GM21619 (cell line): ENCODE results near the gene PCGF1.
"Not testable (repeated sequence)": the region's sequence is repeated elsewhere in the genome, so short reads cannot be mapped to it uniquely, and the experiment has no call there.

Source experiments
- ATAC-seq: cut with Tn5 transposase; IDR thresholded peaks from one replicate; pipeline ENCODE4 v1.9.1; 2021; ENCODE audit not compliant: unreplicated experiment

Gene PCGF1

DNA sequence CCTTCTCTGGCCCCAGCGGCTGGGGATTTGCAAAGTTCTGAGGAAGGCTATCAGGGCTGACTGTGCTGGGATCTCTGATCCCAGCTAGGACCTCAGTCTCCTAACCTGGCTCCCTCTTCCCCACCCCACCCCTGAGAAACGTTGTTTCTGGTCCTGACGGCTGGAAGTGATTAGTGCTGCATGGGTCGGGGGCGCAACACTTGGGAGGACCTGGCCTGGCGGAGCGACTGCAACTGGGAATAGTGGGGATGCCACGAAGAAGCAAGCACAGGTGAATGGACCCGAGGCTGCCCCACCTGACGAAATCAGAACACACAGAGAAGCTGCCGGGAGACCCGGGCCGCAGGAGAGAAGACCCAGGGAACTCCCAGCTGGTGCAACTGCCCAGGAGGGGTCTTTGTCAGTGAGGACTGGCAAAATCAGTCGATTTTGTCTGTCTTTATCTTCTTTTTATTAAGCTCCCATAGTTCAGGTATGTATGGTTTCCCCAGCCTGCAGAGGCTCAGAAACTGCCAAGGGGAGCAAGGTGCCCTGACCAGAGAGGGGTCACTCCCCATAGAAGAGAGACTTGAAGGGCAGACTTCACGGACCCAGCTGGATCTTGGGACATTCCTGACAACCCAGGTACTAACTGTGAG, 7.4 kb downstream of the PCGF1 start:
- no peak for ATAC-seq

DNA sequence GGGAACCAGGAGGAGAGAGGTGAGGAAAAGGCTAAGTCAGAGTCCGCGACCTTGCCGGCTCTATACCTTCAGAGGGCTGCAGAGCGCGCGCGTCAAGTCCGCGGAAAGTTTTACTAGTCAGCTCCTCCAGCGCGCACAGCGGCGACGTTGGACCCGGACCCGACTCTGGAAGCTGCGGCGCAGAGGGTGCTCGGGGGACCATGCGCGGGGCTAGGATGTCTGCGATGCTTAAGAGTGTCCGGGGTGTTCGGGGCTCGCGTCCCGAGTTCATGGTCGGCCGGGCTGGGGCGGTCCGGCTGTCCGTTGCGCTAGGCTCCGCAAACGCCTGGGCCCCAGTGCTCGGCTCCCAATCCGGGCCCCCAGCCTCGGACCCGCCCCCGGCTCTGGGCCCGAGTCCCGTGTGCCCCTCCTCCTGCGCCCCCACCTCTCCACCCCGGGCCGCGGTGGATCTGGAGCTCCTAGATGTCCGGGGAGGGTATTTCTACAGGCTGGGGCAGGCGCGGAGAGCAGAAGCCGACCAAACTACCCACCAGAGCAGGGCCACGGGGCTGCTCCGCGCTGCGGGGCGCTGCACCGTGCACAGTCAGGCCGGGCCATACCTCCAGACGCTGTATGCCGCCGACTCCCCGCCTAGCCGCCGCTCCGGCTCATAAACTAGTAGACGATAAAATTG, 8.1 kb downstream of the PCGF1 start, which contains the start of gene LBX2:
Gene LBX2, minus strand, starts transcription at position 337 of the 673 bp plus-strand sequence. Its CDS starts 66 bp downstream, at position 271.
- no peak for ATAC-seq

DNA sequence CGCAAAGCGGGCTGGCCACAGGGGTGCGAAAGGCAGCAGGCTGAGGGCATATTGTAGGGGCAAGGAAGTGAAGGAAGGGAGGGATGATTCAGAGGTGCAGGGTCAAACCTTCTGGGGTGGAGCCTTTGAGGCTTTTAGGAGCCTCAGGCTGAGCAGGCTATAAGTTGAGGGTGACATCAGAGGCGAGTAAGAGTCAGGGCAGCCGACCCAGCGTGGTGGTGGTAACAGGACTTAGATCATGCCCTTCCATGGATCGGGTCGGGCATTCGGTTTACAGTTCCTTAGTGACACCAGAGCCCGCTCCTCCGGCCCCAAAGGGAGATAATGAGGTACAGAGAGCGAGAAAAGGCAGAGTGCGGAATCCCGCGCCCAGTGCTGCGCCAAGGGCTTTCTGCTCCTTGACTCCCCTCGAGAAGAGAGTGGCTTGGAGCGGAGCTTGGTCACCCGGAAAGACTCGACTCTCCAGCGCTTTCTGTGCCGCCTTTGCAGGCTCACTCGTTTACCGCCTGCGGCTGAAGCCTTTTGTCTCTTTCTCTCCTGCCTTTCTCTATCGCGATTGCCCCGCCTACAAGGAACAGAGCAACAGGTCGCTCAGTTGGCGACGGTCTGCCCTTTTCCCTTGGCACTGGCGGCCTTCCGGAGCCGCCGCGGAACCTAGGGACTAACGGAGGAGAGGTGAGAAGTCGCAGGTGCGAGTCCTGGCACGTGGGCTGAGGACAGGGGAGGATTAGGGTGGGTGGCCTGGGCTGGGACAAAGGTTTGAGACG, 8.8 kb downstream of the PCGF1 start:
- no peak for ATAC-seq

DNA sequence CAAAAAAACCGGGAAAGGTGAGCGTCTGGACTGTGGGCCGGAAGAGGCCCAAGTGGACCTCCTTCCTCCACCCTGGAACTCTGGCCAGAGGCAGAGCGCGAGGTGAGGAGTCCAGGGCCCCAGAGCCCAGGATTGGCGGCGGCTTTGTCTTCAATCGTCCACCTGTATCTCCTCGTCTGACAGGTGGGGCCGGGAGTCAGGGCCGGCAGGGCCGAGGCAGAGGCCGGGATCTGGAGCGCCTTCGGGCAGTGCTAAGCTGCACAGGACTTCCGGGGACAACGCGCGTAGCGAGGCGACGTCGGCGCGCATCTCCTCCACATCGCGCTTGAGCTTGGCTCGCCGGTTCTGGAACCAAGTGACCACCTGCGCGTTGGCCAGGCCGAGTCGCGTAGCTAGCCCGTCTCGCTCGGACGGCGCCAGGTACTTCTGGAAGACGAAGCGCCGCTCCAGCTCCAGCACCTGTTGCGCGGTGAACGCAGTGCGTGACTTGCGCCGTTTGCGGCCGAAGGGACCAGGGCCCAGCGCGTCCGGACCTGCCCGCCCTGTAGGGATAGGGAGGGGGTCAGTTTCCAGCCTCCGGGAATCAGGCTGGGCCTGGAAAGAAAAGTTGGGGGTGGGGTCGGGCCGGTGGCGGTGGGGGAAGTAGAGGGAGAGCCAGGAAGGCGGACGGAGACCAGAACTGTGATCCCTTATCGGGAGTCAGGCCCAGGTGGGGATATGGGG, 9.6 kb downstream of the PCGF1 start:
- ATAC-seq, result no peak

DNA sequence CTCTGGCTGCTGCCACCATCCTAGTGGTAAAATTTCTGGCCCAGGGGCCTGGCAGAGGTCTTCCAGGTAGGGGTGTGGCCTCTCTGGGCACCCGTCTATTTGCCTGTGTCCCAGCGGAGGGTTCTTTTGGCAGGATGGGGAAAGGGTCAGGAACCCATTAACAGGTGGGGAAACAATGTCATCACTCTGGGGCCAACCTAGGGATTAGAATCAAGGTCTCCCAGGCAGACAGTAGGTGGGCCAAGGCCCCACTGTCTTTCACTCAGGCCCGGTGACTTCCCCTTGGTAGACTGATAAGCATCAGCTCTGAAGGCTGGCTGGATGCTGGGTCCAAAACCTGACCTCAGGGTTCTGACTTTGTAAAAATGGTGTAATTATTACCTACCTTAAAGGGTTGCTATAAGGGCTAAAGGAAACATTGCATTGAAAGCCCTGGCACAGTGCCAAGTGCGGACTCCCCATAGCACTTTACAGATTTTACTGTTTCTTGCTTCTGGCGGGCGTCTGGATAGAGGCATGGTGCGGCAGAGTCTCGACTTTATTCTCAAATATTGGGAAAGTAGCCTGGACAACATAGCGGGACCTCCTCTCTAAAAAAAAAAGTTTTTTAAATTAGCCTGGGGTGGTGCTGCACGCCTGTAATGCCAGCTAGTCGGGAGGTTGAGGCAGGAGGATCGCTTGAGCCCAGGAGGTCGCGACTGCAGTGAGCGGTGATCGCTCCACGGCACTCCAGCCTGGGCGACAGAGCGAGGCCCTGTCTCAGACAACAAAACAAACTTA, 10.3 kb downstream of the PCGF1 start:
- ATAC-seq, result no peak

DNA sequence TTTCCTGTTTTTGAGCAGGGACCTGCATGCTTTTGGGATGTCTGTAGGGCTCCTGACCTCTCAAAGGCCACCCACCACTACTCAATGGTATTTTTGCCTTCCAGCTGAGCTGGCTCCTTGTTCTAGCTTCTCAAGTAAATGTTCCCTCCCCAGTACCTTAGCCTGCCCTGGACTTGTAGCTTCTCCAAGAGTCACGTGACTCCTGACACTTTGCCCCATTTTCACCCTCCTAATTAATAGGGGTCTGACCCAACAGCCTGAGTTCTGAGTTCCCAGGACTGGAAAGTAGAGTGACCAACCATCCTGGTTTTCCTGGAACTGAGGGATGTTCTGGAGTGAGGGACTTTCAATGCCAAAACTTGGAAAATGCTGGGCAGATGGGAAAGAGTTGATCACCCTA, 12.1 kb downstream of the PCGF1 start:
- no peak for ATAC-seq

DNA sequence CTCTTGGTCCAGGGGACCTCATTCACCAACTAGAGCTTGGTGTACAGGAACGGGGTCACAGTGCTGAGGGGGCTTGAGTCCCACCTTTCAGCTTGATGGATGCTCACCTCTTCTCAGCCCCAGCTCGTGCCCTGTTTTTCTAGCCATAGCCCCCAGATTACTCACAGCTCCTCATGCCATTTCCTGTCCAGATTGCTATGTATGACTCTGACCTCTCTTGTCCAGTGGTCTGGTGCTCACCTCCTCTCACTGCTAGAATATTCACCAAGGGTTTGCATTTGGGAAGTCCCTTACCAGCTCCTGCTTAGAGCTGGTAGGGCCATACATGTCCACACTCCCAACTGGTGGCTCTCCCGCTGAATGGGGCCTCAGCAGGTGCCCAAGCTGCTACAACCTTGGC, 13.9 kb downstream of the PCGF1 start:
- no peak for ATAC-seq

DNA sequence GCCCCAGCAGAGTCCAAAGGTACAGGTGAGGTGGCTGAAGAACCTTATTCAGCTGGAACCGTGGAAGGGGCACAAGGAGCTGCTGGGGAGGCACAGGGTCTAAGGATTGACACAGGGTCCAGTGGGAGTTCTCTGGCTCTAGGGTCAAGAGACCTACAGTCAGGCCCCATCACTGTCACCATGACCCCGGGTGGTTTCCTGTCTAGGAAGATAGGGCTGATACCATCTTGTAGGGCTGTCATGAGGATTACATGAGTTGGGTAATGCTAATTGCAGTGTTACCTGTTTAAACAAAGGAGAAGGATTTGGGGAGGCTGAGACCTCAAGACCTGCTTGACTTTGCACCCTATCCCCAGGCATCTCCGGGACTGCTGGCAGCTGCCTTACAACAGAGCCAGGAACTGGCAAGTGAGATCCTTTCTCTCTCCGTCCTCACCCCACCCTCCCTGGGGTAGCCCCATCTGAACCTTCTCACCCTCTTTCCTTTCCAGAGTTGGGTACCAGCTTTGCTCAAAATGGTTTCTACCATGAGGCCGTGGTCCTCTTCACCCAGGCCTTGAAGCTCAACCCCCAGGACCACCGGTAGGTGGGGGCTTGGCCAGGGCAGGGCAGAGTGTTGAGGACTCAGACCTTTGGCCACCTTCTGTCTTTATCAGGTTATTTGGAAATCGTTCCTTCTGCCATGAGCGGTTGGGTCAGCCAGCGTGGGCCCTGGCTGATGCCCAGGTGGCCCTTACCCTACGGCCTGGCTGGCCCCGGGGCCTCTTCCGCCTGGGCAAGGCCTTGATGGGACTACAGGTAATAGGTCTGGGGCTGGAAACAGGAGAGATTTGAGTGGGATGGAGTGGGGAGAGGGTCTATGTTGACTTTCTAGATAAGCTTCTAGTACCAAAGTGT, 15.6 kb downstream of the PCGF1 start:
- ATAC-seq, result no peak

DNA sequence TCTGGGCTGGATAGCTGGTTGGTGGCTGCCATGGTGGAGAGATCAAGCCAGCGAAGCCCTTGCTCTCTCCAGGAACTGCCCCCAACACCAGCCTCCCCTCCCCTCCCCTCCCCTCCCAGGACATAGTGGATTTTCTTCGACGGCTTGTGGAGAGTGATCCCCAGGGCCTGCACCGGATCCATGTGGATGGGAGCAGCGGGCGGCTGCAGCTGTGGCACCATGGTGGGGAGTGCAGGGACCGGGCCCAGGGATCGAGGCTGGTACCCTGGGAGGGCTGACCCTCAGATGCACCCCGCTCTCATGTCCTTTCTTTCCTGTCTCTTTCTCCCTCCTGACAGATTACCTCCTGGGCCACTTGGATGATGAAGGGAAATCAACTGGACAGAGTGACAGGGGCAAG, 17.6 kb downstream of the PCGF1 start:
- ATAC-seq, result no peak

DNA sequence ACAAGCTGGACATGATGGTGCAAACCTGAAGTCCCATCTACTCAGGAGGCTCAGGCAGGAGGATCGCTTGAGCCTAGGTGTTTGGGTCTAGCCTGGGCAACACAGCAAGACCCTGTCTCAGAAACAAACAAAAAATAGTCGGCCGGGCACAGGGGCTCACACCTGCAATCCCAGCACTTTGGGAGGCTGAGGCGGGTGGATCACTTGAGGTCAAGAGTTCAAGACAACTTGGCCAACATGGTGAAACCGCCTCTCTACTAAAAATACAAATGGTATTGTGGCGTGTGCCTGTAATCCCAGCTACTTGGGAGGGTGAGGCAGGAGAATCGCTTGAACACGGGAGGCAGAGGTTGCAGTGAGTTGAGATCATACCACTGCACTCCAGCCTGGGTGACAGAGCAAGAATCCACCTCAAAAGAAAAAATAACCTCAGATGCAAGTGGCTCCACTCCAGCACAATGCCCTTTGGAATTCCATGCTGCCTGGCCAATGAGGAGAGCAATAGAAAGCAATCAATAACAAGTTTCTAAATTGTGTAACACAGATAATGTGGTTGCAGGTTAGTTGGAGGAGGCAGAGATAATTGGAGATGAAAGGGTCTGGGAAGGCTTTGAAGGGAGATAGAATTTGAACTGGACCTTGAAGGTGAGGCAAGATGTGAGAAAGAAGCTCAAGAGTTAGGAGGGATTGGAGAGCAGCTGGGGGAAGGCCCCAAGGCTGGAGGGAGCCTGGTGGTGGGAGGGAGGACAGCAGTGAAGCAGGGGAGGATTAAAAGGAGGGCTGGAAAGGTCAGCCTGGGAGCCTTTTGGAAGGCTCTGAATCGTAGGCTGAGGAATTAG, 18.6 kb downstream of the PCGF1 start:
- no peak for ATAC-seq

DNA sequence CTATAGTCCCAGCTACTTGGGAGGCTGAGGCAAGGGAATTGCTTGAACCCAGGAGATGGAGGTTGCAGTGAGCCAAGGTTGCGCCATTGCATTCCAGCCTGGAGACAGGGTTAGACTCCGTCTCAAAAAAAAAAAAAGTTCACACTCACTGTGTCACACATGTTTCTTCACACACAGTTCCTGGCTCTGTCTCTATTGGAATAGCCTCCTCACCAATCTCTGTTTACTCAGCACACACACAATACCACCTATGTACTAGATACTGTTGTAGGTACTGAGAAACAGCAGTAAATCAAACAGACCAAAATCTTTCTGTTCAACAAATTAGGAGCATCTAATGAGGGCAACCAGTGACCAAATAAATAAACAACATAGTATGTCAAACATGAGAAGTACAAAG, 21.4 kb downstream of the PCGF1 start:
- ATAC-seq, result no peak

DNA sequence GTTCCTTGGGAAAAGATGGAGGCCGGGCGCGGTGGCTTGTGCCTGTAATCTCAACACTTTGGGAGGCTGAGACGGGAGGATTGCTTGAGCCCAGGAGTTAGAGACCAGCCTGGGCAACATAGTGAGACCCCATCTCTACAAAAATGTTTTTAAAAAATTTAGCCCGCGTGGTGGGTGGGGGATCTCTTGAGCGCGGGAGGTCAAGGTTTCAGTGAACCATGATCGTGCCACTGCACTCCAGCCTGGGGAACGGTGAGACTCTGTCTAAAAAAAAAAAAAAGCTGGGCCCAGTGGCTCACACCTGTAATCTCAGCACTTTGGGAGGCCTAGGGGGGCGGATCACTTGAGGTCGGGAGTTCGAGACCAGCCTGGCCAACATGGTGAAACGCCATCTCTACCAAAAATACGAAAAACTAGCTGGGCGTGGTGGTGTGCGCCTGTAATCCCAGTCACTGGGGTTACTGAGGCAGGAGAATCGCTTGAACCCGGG, 23.8 kb downstream of the PCGF1 start:
- not testable (repeated sequence) for ATAC-seq

DNA sequence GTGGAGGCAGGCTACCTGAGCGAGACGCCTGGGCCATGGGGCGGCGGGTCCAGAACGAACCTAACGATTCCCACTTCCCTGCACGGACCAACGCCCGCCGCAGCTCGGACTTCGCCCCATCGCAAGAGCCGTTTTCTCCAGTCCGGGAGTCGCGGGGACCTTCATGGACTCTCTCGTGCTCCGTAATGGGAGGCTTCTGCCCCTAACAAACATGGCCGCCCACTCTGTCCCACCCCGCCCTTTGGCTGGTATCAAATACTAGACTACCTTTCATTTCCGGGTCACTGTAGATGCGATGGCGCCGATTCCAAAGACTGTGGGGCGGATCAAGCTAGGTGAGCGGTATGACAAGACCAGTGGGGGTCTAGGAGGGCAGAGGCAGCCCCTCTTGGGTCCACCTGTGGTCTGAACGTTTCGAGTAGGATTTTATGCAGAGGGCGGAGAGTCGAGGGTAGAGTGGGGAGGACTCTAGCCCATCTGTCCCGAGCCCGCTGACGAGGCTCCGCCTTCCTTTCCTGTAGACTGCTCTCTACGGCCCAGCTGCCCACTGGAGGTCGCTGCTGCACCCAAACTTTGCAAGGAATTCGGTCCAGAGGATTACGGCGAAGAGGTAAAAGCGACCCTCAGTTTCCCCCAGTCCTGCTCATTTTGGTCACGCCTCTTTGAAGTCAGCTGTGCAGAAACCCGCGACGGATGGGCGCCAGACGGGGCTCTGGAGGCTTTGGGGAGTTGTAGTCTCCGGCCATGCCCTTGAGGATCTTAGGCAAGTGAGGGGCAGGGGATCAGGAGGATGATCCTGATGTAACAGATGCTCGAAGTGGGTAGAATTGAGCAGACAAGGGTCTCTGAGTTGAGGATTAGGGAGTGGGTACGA, 24.5 kb downstream of the PCGF1 start, which contains the start of the genes CCDC142 and TTC31:
Gene CCDC142, minus strand, starts transcription at position 198 of the 874 bp plus-strand sequence. Its CDS starts 161 bp downstream, at position 37.
Gene TTC31, plus strand, starts transcription at position 281 of the 874 bp plus-strand sequence. Its CDS starts 15 bp downstream, at position 296.
- peak; percentile 92 for ATAC-seq

DNA sequence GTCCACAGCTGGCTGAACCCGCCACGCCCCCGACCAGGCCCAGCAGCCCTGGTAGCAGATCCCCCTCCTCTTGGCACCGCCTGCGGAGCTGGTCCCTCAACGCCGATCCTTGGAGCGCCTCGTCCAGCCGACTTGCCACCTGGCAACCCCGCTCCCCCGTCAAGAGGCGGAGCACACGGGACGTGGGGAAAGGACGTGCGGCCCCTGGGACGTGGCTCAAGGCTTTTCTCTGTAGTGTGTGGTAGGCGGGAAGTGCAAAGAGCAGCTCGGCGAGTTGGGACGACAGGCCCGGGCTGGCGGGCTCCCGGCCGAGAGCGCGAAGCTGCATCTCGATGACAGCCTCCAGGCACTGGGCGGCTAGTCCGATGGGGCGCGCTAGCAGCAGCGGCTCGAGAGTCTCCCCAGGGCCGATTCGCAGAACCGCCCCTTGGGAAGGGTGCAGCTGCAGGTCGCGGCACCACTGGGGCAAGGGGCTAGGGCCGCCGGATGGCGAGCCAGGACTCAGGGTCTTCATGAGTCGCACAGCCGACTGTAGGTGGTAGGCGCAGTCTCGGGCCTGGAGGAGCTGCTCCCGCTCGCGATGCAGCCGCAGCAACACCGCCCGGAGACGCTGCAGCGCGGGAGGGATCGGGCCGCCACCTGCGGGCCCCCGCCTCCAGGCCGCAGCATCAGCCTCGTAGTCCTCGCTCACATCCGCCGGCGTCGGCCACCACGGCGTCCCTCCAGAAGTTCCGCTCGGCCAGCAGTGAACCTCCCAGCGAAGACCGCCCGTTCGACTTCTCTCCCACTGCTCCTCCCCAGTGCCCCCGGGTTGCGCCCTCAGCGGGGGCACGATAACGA, 25.3 kb downstream of the PCGF1 start:
- peak; percentile 40 for ATAC-seq

DNA sequence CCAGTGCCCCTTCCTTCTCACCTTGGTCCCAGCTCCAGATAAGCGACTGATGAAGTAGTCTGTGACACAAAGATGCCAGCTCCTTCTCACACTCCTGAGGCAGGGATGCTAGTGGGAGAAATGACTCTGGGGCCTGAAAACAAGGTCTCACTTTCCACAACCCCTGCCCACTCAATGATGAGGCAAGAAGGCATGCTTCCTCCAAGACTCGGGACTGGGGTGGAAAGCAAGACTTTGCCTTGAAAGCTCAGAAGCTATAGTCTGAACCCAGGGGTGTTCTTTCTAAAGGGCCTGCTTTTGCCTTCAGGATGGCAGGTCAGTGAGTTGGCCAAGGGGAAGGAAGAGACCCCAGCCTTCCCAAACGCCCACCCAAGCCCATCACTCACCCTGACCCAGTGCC, 26.1 kb downstream of the PCGF1 start:
- ATAC-seq, result no peak

DNA sequence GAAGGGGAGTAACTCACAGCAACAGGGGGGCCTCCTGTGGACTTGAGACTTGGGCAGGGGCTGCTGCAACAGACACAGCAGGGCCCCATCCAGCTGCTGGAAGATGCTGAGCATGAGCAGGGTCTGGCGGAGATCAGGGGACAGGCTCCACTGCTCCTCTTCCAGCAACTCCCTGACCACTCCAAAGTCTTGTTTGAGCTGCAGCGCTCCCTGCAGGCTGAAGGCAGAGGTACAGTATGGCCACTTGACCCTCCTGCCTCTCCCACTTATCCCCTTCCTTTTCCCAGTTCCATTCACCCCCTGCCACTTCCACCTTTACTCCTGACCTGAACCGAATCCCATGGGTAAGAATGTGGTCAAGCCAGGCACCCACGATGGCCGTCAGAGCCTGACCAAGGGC, 32.6 kb downstream of the PCGF1 start:
- no peak for ATAC-seq
